CD4-positive, CD25-positive, alpha-beta regulatory T cell (primary cell): ENCODE measurements around the gene DDR1. TPM values are rescaled to one million over a fixed set of nuclear protein-coding genes. Genes with fewer than 3 reads are reported as not detected.
A peak's percentile ranks its signal among the peaks of the same experiment; 100 is the strongest.

Experiments used
- ATAC-seq, 2 donors: fragments of 150-1000 bp; cut with Tn5 transposase; one replicate each; pipeline ENCODE4 v1.10.0; 2021; ENCODE audit warnings: low read depth in 2 of 2, moderate number of reproducible peaks in 2 of 2, moderate library complexity in 1 of 2
- DNase-seq, 3 donors: peaks; one replicate each; pipeline versions ENCODE4 v3.0.0 to v3.0.0-alpha.2; 2012 to 2022; ENCODE audit warnings: mixed read lengths in 1 of 3
- H3K27ac ChIP-seq: one replicate; pipeline ENCODE4 v1.7.0; 2013; ENCODE audit warnings: mild to moderate bottlenecking, low read length; ENCODE audit not compliant: insufficient read depth, poor library complexity, severe bottlenecking
- H3K27me3 ChIP-seq: one replicate; pipeline ENCODE4 v1.7.0; 2013; ENCODE audit warnings: low read length; ENCODE audit not compliant: control insufficient read depth, insufficient read depth
- H3K36me3 ChIP-seq: one replicate; pipeline ENCODE4 v1.7.0; 2013; ENCODE audit warnings: mild to moderate bottlenecking, low read length, moderate library complexity; ENCODE audit not compliant: control insufficient read depth, insufficient read depth
- H3K4me1 ChIP-seq: 2 replicates; pipeline ENCODE4 v1.7.0; 2013; ENCODE audit warnings: mild to moderate bottlenecking, low read length; ENCODE audit not compliant: insufficient read depth, control insufficient read depth, poor library complexity, severe bottlenecking
- H3K4me3 ChIP-seq: one replicate; pipeline ENCODE4 v1.7.0; 2013; ENCODE audit warnings: low read depth, mild to moderate bottlenecking, low read length, moderate library complexity
- H3K9me3 ChIP-seq, 2 experiments: 1 replicate in 1 of 2; 2 replicates in 1 of 2; pipeline ENCODE4 v1.7.0; 2013; ENCODE audit warnings: low read length in 2 of 2, mild to moderate bottlenecking in 1 of 2, moderate library complexity in 1 of 2; ENCODE audit not compliant: control insufficient read depth in 2 of 2
- H3K27ac Mint-ChIP-seq, 3 donors: one replicate each; pipeline ENCODE4 v1.8.0; 2020 to 2022; ENCODE audit warnings: mild to moderate bottlenecking in 3 of 3, mixed read lengths in 3 of 3, moderate library complexity in 2 of 3
- H3K27me3 Mint-ChIP-seq: one replicate; pipeline ENCODE4 v1.8.0; 2022; ENCODE audit warnings: mild to moderate bottlenecking, mixed read lengths
- H3K36me3 Mint-ChIP-seq: one replicate; pipeline ENCODE4 v1.8.0; 2020; ENCODE audit warnings: mixed read lengths
- H3K4me1 Mint-ChIP-seq, 4 donors: one replicate each; pipeline ENCODE4 v1.8.0; 2020 to 2022; ENCODE audit warnings: mixed read lengths in 4 of 4, mild to moderate bottlenecking in 1 of 4
- H3K4me3 Mint-ChIP-seq, 4 donors: one replicate each; pipeline ENCODE4 v1.8.0; 2020 to 2022; ENCODE audit warnings: mild to moderate bottlenecking in 4 of 4, mixed read lengths in 4 of 4, moderate library complexity in 3 of 4
- H3K9me3 Mint-ChIP-seq, 7 donors: one replicate each; pipeline ENCODE4 v1.8.0; 2020 to 2022; ENCODE audit warnings: mixed read lengths in 7 of 7, mild to moderate bottlenecking in 3 of 7, moderate library complexity in 2 of 7
- polyA plus RNA-seq, 4 donors: library from polyadenylated mRNA; unstranded; fragments of 300-500 nt; fragmentation: Illumina TruSeq; gene quantifications; one replicate each; pipeline ENCODE4 v1.2.3, GENCODE V29; 2021
- total RNA-seq: library from RNA; stranded (reverse); gene quantifications from one replicate; pipeline ENCODE4 v1.2.3, GENCODE V29; 2022

Gene DDR1
- total and polyA plus RNA-seq, 5 donors from 2014 or later, result 1.2 to 5.0 (median 2.3) TPM

- H3K9me3 ChIP-seq, result no peaks in the 10 kb centered on the region
- Mint-ChIP-seq H3K27me3 (no peaks in the 10 kb centered on the region), H3K4me1 (peaks cover 12 to 64% (median 38%) of the 10 kb centered on the region in 4 donors), H3K4me3 (peak overlapping the region; percentile 92 to 96 (median 93)), H3K36me3 (peaks cover 28% of the 10 kb centered on the region), H3K9me3 (no peaks in the 10 kb centered on the region), H3K27ac (peak overlapping the region in 2 of 3 donors; percentile 54 to 93)
- peaks cover 20% of the 10 kb centered on the region for H3K36me3 ChIP-seq
- DNase-seq (no peak), ATAC-seq (no peak)
- H3K27me3 ChIP-seq, result no peaks in the 10 kb centered on the region
- H3K4me3 ChIP-seq, result no peak overlapping the region
- peaks cover 31% of the 10 kb centered on the region for H3K4me1 ChIP-seq
- peak overlapping the region; percentile 70 for H3K27ac ChIP-seq
Observed at GRCh38 chr6:30912746-30913520, 28.6 kb downstream of the DDR1 start.

- ATAC-seq, result no peak
- Mint-ChIP-seq H3K27ac (peak overlapping the region; percentile 54 to 93 (median 69)), H3K4me1 (peaks cover 7 to 56% (median 32%) of the 10 kb centered on the region in 4 donors)
Observed at GRCh38 chr6:30913721-30914075, 29.4 kb downstream of the DDR1 start.

GRCh38 chr6:30914076-30914853, 29.9 kb downstream of the DDR1 start, which contains the start of gene VARS2:
Gene VARS2 (plus strand): TSS chr6:30914238. CDS start chr6:30914837, 599 bp downstream.
- ATAC-seq, result peak; percentile 91 to 93
- H3K4me3 Mint-ChIP-seq, result peak within 1 kb of the TSS; percentile 92 to 96 (median 93)
- DNase-seq, result peak; percentile 86 to 88 (median 87)
- peaks cover 33% of the 10 kb centered on the region for H3K36me3 Mint-ChIP-seq
- H3K4me1 Mint-ChIP-seq, result peaks cover 6 to 51% (median 29%) of the 10 kb centered on the region in 4 donors
- H3K36me3 ChIP-seq, result peaks cover 24% of the 10 kb centered on the region
- peak within 1 kb of the TSS; percentile 89 to 93 (median 92) for H3K27ac Mint-ChIP-seq
- H3K4me1 ChIP-seq, result peaks cover 20% of the 10 kb centered on the region
- H3K27me3 Mint-ChIP-seq, result no peaks in the 10 kb centered on the region
- no peaks in the 10 kb centered on the region for H3K9me3 Mint-ChIP-seq
- peak within 1 kb of the TSS; percentile 88 for H3K4me3 ChIP-seq
- H3K9me3 ChIP-seq, result no peaks in the 10 kb centered on the region
- H3K27me3 ChIP-seq, result no peaks in the 10 kb centered on the region
- peak within 1 kb of the TSS; percentile 70 for H3K27ac ChIP-seq

More at GRCh38 chr6:30913721-30914075, 29.4 kb downstream of the DDR1 start:
- Histone ChIP-seq H3K27me3 (no peaks in the 10 kb centered on the region), H3K27ac (peak overlapping the region; percentile 70), H3K4me1 (peaks cover 25% of the 10 kb centered on the region), H3K9me3 (no peaks in the 10 kb centered on the region), H3K4me3 (no peak overlapping the region), H3K36me3 (peaks cover 23% of the 10 kb centered on the region)
- peaks cover 30% of the 10 kb centered on the region for H3K36me3 Mint-ChIP-seq
- DNase-seq, result no peak
- peak overlapping the region; percentile 92 to 96 (median 93) for H3K4me3 Mint-ChIP-seq
- no peaks in the 10 kb centered on the region for H3K9me3 Mint-ChIP-seq
- no peaks in the 10 kb centered on the region for H3K27me3 Mint-ChIP-seq

GRCh38 chr6:30914854-30915590, 30.7 kb downstream of the DDR1 start:
- Mint-ChIP-seq H3K27me3 (no peaks in the 10 kb centered on the region), H3K36me3 (peaks cover 38% of the 10 kb centered on the region), H3K4me1 (peaks cover 6 to 50% (median 28%) of the 10 kb centered on the region in 4 donors), H3K4me3 (peak overlapping the region; percentile 92 to 96 (median 92)), H3K27ac (peak overlapping the region; percentile 89 to 93 (median 92)), H3K9me3 (no peaks in the 10 kb centered on the region)
- DNase-seq, result peak in 1 of 3 donors; percentile 9
- Histone ChIP-seq H3K27ac (peak overlapping the region; percentile 70), H3K4me3 (peak overlapping the region; percentile 88), H3K4me1 (peaks cover 20% of the 10 kb centered on the region), H3K9me3 (no peaks in the 10 kb centered on the region), H3K27me3 (no peaks in the 10 kb centered on the region), H3K36me3 (peaks cover 29% of the 10 kb centered on the region)
- ATAC-seq, result no peak

- DNase-seq (peak in 2 of 3 donors; percentile 24 to 68), ATAC-seq (no peak)
- Mint-ChIP-seq H3K9me3 (no peaks in the 10 kb centered on the region), H3K4me1 (peaks cover 6 to 50% (median 28%) of the 10 kb centered on the region in 4 donors), H3K4me3 (peak overlapping the region; percentile 92 to 96 (median 92)), H3K27ac (peak overlapping the region; percentile 51 to 84 (median 71)), H3K36me3 (peaks cover 38% of the 10 kb centered on the region), H3K27me3 (no peaks in the 10 kb centered on the region)
- no peaks in the 10 kb centered on the region for H3K9me3 ChIP-seq
- H3K27ac ChIP-seq, result no peak overlapping the region
- H3K4me1 ChIP-seq, result peaks cover 20% of the 10 kb centered on the region
- H3K27me3 ChIP-seq, result no peaks in the 10 kb centered on the region
- H3K36me3 ChIP-seq, result peaks cover 33% of the 10 kb centered on the region
- no peak overlapping the region for H3K4me3 ChIP-seq
Observed at GRCh38 chr6:30915591-30915946, 31.2 kb downstream of the DDR1 start.

GRCh38 chr6:30917041-30917440, 32.7 kb downstream of the DDR1 start:
- Mint-ChIP-seq H3K36me3 (peaks cover 32% of the 10 kb centered on the region), H3K27me3 (no peaks in the 10 kb centered on the region), H3K9me3 (no peaks in the 10 kb centered on the region), H3K27ac (no peak overlapping the region), H3K4me1 (peaks cover 6 to 46% (median 27%) of the 10 kb centered on the region in 4 donors), H3K4me3 (peak overlapping the region in 2 of 4 donors; percentile 75 to 96)
- Histone ChIP-seq H3K27me3 (no peaks in the 10 kb centered on the region), H3K27ac (no peak overlapping the region), H3K4me3 (no peak overlapping the region), H3K4me1 (peaks cover 20% of the 10 kb centered on the region), H3K36me3 (peaks cover 36% of the 10 kb centered on the region), H3K9me3 (no peaks in the 10 kb centered on the region)
- DNase-seq (no peak), ATAC-seq (no peak)

- Histone ChIP-seq H3K4me1 (peaks cover 20% of the 10 kb centered on the region), H3K36me3 (peaks cover 35% of the 10 kb centered on the region), H3K4me3 (no peak overlapping the region), H3K27me3 (no peaks in the 10 kb centered on the region), H3K9me3 (no peaks in the 10 kb centered on the region), H3K27ac (no peak overlapping the region)
- Mint-ChIP-seq H3K9me3 (no peaks in the 10 kb centered on the region), H3K4me1 (peaks cover 6 to 42% (median 24%) of the 10 kb centered on the region in 4 donors), H3K27ac (peak overlapping the region in 1 of 3 donors; percentile 42), H3K4me3 (no peak overlapping the region), H3K27me3 (no peaks in the 10 kb centered on the region), H3K36me3 (peaks cover 32% of the 10 kb centered on the region)
- ATAC-seq (no peak), DNase-seq (no peak)
Observed at GRCh38 chr6:30917487-30917886, 33.2 kb downstream of the DDR1 start.
